ENCODE data around the gene MTHFR.

MTHFR gene

DNA sequence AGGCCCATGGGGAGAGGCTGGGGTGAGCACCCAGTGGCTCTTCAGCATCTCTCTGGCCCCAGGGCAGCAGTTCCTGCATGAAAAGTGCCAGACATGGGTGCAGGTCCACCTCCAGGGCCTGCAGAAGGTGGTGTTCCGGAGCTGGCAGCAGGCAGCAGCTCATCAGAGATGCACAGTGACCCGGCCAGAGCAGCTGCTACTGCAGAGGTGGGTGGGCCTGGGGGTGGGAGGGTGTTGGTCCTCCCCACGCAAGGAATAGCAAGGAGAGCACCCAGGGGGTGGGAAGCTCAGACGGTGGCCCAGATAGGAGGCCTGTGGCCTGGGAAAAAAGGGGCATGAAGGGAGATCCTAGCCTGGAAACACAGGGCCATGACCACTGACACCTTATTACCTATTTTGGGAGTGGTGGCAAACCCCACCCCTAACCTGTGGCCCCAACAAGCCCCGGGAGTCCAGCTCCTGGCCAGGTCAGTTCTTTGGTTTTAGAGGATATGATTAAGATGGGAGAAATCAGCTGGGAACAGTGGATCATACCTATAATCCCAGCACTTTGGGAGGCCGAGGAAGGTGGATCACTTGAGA, 23.5 kb downstream of the MTHFR start:
- no peak for DNase-seq (ENCODE audit: low read depth in 2 of 2)

DNA sequence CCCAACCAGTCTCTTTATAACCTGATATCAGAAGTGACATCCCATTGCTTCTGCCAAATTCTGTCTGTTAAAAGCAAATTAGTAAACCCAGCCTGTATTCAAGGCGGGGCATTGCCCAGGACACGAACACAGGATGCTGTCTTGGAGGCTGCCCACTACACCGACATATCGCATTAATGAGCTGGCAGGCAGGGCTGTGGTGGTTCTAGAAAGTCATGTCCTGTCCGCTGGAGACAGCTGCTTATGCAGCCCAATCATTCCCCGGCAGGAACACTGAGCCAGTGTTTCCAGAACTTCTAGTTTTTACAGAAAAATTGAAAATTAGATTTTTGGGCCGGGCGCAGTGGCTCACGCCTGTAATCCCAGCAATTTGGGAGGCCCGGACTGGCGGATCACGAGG, 24.5 kb downstream of the MTHFR start:
- DNase-seq (ENCODE audit: low read depth in 2 of 2), result no peak

DNA sequence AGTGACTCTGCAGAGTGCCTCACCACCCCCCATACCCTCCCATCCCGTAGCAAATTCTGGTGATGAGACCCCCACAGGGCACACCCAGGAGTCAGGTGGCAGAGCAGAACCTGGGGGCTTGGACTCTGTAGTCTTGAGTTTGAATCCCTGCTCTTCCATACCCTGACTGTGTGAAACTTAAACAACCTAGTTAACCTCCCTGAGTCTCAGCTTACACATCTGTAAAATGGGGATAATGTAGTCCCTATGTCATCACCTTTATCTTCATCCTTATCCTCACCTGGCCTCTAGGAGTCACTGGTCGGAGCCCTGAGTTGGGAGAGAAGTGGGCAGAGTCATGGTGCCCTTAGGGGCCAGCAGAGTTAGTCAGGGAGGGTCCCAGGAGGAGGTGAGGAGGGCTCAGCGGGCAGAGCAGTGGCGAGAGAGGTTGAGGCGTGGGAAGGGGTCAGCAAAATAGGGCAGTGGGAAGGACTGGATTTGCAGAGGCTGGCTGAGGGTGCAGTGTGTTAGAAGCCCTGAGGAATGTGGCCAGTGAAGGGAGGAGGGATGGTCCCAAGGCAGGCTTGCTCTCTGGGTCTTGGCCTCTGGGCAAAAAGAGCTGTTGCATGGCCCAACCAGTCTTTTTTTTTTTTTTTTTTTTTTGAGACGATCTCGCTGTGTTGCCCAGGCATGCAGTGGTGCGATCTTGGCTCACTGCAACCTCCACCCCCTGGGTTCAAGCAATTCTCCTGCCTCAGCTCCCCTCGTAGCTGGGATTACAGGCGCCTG, 25.2 kb downstream of the MTHFR start:
- no peak for DNase-seq (ENCODE audit: low read depth in 2 of 2)

DNA sequence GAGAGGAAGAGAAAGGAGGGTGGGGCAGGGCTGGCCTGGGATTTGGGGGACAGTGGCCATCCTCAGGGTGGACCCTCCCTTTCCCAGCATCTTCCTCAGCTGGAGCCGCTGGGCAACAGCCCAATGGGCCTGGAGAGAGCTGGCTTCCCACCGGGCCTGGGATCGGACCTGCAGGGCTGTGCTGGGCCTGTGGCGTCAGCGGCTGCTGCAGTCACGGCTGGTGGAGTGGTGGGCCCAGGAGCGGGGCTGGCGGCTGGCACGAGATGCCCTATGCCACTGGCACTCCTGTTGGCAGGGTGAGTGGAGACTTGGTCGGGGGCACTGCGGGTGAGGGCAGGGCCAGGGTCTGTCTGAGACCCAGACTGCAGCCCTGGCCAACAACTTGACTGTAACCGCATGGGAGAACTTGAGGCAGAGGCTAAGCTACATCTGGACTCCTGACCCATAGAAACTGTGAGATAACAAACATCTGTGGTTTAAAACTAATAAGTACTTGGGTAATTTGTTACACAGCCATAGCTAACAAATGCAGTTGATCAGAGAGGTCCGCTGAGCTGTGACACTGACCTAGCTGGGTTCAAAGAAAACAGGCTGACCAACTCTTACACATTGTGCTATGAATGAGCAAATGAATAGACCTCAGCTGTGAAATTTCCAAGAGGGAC, 25.9 kb downstream of the MTHFR start:
- DNase-seq (ENCODE audit: low read depth in 2 of 2), result no peak

DNA sequence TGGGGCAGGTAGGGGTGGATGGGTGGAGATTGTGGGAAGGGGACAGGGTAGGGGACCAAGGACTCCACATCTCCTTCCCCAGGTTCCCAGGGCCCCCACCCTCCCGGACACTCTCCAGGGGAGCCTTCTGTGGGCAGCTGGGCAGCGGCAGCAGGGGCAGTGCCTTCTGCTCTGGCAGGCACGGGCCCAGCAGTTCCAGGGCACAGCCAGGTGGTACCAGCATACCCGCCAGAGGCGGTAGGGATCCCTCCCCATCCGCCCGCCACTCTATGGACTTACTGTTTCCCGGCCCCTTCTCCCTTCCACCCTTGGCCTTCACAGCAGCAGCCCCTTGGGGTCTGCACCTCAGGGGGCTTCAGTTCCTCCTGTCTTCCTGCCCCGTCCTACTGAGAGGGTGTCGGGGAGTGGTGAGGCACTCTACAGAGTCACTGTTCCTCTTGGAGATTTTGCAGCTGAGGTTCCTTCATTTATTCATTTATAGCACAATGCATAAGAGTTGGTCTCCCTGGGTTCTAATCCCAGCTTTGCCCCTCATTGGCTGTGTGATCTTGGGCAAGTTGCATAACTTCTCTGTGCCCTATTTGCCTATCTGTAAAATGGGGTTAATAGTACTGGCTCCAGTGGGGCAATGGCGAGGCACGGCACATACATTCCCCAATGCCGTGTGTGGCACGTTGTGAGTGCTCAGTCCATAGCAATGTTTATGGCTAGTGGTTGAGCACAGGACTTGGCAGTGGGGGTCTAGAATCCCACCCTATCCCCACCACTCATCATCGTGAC, 26.7 kb downstream of the MTHFR start:
- DNase-seq (ENCODE audit: low read depth in 2 of 2), result no peak

DNA sequence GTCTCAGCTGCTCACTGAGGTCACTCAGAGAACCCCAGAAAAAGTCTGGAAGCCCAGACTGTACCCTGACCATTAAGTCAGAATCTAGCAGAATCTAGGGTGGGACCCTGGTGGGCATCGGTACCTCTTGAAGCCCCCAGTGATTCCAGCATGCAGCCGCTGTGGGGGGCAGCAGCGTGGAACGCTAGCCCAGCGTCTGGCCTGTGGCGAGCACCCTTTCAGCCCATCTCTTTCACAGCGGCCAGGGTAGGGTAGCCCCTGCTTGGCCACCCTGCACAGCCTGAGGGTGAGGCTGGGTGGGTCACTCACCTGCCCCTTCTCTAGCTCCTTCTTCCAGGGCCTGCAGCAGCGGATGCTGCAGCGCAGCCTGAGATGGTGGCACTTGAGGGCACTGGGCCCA, 27.4 kb downstream of the MTHFR start:
- no peak for DNase-seq (ENCODE audit: low read depth in 2 of 2)

DNA sequence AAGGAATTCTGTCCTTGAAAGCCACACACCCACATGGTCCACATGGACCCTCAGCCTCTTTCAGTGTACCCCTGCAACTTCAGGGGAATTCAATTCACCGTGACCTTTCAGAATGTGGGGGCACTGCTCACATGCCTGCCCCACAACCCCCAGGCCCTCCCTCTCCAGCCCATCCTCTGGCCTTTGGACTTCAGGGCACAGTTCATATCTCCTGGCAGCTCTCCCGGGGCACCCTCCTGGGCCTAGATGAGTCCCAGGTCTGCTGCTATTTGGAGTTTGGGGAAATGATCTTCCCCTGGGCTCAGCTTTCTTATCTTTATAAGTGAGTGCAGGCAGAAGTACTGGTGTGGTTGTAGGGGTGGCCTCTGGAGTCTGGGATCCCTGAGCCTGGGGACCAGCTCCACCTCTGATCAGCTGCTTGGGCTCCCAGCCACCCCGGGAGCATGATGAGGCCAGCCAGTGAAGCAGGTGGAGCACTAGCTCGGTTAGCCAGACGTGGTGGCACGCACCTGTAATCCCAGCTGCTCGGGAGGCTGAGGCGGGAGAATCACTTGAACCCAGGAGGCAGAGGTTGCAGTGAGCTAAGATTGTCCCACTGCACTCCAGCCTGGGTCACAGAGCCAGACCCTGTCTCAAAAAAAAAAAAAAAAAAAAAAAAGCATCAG, 28.0 kb downstream of the MTHFR start:
- no peak for DNase-seq (ENCODE audit: low read depth in 2 of 2)

DNA sequence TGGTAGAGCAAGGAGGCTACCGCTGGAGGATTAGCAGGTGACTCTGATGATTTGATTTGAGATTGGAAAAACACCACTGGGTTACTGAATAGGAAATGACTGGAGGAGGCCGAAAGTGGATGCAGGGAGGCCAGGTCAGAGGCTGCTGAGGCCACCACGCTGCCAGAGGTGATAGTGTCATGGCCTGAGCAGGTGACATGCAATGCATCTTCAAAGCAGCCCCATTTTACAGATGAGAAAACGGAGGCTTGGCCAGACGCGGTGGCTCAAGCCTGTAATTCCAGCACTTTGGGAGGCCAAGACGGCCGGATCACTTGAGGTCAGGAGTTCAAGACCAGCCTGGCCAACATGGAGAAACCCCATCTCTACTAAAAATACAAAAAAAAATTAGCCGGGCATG, 31.0 kb downstream of the MTHFR start:
- no peak for DNase-seq (ENCODE audit: low read depth in 2 of 2)

DNA sequence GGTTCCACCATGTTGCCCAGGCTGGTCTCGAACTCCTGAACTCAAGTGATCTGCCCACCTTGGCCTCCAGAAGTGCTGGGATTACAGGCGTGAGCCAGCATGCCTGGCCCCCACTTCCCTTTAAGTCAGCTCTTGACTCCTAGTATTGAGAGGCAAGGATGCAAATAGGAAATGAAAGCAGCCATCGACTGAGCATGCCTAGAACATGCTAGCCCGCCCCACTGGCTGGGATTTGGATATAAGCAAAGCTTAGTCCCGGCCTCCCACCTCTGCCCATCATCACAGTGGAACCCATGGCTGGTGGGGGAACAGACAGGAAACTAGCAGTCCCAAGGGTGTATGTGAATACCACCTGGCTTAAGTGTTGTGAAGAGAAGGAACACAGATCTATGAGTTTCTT, 33.3 kb downstream of the MTHFR start:
- DNase-seq (ENCODE audit: low read depth in 2 of 2), result no peak

DNA sequence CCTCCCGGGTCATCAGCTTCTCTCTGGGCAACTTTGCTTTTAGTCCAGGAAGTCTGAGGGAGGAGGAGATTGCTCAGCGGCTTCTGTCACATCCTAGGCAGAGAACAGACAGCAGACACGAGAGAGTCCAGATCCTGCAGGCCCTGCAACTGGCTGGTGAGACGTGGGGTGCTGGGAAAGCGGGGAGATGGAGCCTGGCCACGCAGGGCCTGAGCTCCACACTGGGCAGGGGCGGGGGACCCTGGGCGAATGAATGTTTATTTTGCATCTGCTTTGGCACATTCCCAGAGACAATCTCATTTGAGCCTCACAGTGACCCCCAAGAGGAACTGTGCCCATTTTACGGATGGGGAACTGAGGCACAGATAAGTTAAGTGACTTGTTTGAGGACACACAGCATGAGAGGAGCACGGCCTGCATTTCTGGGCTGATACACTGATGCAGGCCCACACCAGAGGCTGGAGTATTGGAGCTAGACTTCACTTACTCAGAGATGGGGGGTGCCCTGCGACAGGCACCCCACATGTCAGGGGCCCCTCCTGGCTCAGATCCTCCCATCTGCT, 34.2 kb downstream of the MTHFR start:
- no peak for DNase-seq (ENCODE audit: low read depth in 2 of 2)

DNA sequence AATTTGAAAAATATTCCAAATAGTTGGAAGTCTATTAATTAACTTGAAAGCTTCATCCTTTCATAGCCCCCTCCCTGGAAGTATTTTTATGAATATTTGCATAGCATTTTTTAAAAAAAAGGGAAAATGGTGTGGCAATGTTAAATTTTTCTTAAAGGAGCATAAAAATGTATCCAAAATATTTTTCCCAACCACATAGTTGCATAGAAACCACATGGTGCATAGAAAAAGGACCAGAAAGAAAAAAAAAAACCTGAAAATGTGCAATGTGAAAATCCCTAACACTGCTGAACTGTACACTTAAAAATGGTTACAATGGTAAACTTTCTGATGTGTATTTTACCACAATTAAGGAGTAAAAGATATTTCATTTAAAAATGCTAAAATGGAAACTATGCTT, 35.8 kb downstream of the MTHFR start:
- DNase-seq (ENCODE audit: low read depth in 2 of 2), result no peak

DNA sequence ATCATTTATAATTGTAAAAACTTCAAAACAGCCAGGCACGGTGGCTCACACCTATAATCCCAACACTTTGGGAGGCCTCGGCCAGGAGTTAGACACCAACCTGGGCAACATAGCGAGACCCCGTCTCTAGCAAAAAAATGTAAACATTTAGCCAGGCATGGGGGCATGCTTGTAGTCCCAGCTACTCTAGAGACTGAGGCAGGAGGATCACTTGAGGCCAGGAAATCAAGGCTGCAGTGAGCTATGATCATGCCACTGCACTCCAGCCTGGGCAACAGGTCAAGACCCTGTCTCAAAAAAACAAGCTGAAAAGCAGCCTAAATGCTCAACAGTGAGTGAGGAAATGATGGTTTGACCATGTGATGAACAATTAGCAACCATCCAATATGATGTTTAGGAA, 36.5 kb downstream of the MTHFR start:
- DNase-seq (ENCODE audit: low read depth in 2 of 2), result no peak

DNA sequence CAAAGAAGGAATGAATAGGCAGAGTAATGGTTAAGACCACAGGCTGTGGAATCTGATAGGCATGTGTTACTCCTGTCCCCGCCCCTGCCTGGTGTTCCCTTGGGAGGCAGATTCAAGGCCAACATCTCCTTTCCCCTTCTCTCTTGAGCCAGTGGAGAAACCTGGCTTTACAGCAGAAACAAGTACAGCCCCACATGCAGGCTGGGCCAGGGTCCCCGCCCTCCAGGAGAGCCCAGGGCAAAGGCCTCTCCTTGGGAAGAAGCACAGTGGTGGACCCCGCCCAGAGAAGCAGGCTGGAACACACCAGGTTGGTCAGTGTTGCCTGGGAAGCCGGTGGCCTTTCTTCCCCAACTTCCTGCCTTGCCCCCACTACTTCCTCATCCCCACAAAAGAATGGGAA, 36.9 kb downstream of the MTHFR start:
- no peak for DNase-seq (ENCODE audit: low read depth in 2 of 2)

DNA sequence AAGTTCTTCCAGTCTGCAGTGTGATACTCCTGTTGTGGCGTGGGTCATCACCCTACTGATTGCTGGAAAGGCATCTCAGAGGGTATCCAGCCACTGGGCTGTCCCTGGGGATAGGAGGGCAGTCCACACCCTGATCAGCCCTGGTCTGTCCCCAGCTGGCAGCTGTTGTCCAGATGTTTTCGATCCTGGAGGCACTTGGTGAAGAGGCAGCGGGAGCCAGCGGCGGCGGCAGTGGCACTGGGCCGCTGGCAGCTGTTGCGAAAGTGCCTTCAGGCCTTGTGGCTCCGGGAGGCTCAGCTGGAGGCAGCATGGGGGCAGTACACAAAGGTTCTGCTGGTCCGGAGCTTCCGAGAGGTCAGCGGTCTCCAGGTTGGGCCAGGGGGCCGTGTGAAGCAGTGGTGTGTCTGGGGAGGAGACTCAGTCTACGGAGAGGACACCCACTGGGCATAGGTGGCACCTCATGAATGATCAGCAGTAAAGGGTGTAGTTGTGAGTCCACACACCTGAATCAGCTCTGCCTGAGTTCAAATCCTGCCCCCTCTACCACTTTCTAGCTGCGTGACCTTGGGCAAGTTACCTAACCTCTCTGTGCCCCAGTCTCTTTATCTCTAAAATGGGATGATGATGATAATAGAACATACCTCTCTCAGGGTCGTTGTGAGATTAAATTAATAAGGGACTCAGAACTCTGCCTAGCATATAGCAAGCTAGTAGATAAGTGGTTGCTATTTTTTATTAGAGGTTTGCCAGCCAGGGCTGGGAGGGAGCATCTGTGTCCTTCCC, 37.7 kb downstream of the MTHFR start:
- DNase-seq (ENCODE audit: low read depth in 2 of 2), result no peak

DNA sequence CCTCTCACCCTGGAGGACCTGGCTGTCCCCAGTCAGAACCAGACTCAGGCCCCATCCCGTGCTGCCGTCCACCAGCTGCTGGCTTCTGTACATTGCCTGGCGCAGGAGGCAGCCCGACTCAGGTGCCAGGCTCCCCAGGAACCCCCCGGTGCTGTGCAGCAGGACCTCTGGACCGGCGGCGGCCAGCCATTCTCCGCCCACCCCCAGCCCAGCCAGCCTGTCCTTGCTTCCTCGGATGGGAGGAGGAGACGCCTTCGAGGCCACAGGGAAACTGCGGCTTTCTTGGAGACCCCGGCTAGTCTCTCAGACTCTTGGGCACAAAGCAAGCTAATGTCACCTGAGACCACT, 39.4 kb downstream of the MTHFR start:
- DNase-seq (ENCODE audit: low read depth in 2 of 2), result no peak

DNA sequence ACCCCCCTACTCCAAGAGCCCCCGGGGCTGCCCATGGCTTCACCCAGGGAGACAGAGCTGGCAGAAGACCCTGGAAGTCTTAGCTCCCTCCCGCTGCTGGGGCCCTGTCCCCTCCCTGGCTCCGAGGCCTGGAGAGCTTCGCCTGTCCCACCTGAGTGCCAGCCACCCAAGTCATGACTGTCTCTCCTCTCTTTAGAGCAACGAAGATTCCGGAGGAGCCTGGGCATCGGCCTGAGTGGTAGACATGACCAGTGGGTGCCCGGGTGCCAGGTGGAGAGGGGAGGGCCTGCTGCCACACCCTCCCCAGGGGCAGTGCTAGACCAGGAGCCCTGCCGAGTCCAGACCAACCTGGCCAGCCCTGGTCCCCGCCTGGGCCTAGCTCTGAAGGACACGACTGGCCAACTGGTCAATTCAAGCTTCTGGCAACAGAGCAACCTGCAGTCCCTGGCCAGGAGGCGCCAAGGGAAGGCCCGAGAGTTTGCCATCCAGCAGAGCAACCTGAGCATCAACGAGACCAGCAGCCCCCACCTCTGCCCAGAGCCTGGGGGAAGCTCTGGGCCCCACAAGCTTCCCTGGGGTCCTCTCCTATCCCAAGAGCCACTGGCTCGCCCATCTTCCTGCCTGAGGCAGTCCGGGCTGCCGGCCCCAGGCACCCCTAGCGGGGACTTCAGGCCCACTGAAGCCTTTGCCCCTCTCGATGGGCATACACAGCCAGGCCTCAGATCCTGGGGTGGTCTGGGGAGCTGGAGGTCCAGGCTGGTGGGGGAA, 39.9 kb downstream of the MTHFR start:
- no peak for DNase-seq (ENCODE audit: low read depth in 2 of 2)

DNA sequence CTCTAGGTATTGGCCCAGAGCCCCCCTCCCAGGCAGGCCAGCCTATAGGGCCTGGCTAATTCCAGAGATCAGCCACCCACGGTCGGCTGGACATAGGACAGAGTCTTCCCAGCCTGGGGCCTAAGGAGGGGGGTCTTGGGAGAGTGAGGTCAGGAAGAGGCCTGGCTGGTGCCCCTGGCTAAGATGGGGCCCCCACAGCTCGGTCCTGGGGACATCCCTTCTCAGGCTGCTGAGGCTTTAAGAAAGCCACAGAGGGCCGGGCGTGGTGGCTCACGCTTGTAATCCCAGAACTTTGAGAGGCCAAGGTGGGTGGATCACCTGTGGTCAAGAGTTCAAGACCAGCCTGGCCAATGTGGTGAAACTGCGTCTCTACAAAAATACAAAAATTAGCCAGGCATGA, 41.2 kb downstream of the MTHFR start:
- DNase-seq (ENCODE audit: low read depth in 2 of 2), result no peak

DNA sequence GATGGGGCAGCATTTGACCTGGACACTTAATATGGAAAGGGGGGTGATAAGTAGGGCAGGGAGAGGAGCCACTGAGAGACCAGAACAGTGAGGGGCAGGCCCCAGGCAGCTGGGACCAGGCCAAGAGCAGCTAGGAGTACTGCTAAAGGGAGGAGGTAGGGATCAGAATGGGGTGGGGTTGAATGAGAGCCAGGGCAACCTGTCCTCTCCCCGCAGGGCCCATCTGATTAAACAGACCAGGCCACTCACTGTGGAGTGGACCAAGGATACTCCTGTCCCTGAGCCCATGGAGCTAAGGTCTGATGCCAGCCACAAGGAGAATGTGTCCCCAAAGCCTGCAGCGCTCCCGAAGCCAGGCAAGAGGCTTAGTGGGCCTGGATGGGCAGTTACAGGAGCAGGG, 41.6 kb downstream of the MTHFR start:
- no peak for DNase-seq (ENCODE audit: low read depth in 2 of 2)

DNA sequence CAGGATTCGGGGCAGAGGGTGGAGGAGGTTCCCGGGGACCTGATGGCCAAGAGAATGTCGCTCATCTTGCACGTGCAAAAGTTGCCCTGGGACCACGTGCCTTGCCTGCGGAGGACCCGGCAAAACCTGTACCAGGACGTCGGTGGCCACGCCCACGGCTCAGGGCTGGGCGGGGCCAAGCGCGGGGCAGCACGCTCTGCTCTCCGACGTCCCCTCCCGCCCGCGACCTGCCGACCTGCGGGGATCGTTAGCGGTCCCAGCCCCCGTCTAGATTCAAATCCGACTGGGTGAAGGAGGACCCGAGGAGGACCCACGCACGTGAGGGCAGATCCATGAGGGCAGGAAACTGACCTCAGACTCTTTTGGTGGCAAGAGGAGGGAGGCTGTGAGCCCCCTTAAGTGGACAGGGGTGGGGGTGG, 43.8 kb downstream of the MTHFR start, which contains the start of gene C1orf167:
Gene C1orf167, plus strand, starts transcription at position 206 of the 419 bp plus-strand sequence. CDS start 2,208 bp downstream, outside the sequence.
- DNase-seq (ENCODE audit: low read depth in 2 of 2), result no peak

DNA sequence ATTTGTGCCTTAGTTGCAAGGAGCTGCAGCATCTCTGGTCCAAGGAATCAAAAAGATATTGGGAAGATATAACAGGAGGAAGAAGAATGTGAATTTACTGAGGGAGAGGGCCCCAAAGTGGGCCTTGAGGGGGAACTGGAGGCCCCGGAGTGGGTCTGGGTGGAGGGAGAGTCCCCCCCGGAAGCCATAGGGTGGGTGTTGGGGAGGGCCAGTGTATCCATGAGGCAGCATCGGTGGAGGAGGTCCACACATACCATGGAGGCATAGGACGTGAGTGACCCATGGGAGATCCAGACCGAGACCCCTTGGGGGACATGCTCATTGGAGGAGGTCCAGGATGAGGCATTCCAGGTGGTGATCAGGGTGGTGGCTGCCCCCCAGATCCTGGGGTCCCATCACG, 44.5 kb downstream of the MTHFR start:
- no peak for DNase-seq (ENCODE audit: low read depth in 2 of 2)

Data from stimulated activated CD8-positive, alpha-beta memory T cell treated with anti-CD3 and anti-CD28 coated beads, Interleukin-15, amount 100 ng/mL, for 4 hours (primary cell).